Stimulated activated CD8-positive, alpha-beta memory T cell treated with anti-CD3 and anti-CD28 coated beads, Interleukin-12 subunit alpha, Interleukin-12 subunit beta, amount 100 ng/mL, for 1 hour (primary cell): ENCODE results near the gene LKAAEAR1.

ENCODE experiments used
- DNase-seq: peaks from one replicate; pipeline ENCODE4 v3.0.0-alpha.2; 2020; ENCODE audit warnings: low read depth

The LKAAEAR1 gene

GRCh38 chr20:64050261-64051032 lies 33.8 kb downstream of the LKAAEAR1 start:
- DNase-seq, result no peak

- DNase-seq, result no peak
Measured at GRCh38 chr20:64049878-64050260, 34.3 kb downstream of the LKAAEAR1 start.

- DNase-seq, result no peak
Measured at GRCh38 chr20:64049060-64049877, 34.9 kb downstream of the LKAAEAR1 start, which contains the start of gene SOX18. SOX18 (minus strand) TSS chr20:64049639; CDS start chr20:64049516, 123 bp downstream.

DNA sequence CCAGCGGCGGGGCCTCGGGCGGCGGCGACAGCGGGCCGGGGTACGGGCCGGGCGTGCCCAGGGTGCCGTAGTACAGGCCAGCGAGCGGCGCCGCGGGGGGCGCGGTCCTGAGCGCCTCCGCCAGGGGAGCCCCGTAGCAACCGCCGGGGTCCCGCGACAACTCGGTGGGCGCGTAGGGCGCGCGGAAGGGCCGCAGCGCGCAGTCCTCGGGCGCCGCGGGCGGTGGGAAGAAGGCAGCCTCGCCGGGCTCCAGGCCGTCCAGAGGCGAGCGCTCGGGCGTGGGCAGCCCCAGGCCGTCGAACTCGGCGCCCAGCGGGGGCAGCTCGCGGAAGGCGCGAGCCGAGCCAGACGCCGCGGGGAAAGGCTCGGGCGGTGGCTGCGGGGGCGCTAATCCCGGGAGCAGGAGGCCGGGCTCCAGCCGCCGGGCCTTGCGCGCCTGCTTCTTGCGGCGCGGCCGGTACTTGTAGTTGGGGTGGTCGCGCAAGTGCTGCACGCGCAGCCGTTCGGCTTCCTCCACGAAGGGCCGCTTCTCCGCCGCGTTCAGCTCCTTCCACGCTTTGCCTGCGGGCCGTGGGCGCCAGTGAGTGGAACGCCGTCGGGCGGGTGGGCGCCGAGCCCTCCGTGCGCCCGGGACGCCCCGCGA lies 35.7 kb downstream of the LKAAEAR1 start:
- no peak for DNase-seq

GRCh38 chr20:64047968-64048401 lies 36.2 kb downstream of the LKAAEAR1 start:
- DNase-seq, result no peak

- DNase-seq, result no peak
Measured at GRCh38 chr20:64047046-64047389, 37.2 kb downstream of the LKAAEAR1 start.

- DNase-seq, result no peak
Measured at GRCh38 chr20:64045346-64046011, 38.7 kb downstream of the LKAAEAR1 start.

DNA sequence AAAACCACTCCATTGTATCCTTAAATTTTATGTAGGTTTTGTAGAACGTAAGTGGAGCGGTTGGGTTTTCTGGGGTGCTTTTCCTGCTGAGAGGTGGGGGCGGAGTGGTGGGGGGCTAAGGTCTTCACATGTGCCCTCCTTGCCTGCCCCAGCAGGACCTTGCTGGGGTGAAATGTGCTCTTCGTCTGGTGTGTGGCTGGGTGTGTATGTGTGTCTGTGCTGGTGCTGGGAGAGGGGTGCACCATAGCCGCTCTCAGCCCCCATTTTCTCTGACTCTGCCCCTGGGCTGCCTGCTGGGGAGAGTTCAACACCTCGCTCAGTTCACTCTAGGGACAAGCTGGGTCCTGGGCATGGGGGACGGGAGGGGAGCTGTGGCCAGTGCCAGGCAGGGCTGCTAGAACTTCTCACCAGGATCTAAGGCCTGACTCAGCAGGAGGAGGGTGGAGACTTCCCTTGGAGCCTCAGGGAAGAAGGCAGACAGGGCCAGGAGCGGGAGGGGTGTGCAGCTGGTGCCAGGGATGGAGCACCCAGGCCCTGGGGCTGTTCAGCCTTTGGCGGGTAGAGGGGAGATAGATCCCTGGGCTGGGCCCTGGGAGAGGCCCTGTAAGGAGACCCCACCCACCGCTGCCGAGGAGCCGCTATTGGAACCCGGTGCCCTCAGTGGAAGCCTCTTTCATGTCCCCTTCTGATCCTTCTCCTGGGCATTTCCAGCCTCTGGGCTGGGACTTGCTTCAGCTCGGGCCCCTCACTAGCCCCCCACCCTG lies 39.5 kb downstream of the LKAAEAR1 start:
- DNase-seq, result no peak

- DNase-seq, result no peak
Measured at GRCh38 chr20:64043768-64044167, 40.4 kb downstream of the LKAAEAR1 start.

GRCh38 chr20:64042054-64042781 lies 42.0 kb downstream of the LKAAEAR1 start:
- DNase-seq, result no peak

DNA sequence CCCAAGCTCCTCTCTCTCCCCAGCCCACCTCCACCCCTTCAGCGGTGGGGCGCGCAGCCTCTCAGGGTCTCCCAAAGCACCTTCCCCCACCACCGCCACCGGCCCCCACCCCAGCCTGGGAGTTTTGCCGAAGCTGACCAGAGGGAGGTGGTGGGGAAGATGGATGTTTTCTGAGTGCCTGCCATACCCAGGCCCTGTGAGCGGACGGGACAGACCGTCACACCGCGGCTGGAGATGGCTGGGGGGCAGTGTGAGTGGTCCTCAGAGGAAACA lies 42.5 kb downstream of the LKAAEAR1 start:
- DNase-seq, result no peak

DNA sequence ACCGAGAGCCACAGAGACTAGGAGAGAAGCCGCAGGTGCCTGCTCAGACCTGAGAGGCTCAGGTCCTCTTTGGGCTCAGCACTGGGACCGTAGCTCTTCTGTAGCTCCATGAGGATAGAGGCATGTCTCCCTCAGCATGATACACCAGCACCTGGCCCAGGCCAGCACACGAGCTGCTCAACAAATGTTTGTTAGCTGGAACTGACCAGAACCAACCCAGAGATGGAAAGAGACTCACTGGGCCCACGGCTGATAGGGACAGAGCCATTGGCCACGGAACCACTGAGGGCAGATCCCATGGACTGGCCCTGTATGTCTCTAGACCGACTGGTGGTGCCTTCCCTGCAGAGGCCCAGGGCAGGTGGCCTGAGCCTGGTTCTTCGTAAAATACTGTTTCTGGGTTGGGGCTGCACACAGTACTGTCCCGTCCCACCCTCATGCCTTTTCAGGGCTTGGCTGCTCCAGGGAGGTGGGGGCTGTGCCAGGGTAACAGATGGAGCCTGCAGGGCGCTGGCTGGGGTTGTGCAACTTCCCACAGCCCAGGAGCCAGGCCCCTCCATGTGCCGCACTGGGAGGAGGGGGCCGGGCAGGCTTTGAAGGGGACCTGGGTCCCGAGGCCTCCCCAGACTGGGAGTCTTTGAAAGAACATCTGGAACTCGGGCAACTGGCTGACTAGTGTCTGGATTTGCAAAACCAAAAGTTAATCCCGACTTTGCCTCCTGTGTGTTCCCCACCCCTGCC lies 43.0 kb downstream of the LKAAEAR1 start:
- no peak for DNase-seq

DNA sequence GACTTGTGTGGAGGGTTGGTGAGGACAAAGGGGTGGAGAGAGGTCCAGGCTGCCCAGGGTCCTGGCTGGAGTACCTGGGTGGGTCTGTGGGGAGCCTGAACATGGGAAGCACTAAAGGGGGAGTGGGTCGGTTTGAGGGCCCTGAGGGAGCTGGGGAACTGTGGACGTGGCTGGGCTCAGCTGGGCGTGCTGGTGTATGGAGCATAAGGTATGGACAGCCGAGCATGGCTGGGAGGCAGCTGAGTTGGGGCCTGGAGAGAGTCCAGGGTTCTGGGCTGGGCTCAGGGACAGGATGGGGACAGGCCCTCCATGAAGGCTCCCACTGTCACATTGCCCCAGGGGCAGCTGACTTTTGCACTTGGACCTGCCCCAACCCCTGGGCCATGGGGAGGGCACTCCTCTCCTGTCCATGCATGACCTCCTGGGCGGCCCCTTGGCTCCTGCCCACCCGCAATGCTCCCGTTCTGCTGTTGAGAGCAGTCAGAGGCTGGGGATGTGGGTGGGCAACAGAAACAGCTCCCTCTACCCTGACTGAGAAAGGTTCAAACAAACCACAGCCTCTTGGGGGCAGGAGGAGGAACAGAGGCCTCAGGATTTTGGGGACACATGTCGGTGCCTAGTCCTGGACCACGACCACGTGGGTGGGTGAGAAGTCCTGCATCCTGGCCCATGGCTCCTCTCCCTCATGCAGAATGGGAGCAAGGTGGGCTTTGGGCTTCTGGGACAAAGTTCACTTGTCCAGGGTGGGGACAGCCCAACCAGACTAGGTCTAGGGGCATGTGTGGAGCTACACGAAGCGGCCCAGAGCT lies 43.8 kb downstream of the LKAAEAR1 start:
- no peak for DNase-seq

DNA sequence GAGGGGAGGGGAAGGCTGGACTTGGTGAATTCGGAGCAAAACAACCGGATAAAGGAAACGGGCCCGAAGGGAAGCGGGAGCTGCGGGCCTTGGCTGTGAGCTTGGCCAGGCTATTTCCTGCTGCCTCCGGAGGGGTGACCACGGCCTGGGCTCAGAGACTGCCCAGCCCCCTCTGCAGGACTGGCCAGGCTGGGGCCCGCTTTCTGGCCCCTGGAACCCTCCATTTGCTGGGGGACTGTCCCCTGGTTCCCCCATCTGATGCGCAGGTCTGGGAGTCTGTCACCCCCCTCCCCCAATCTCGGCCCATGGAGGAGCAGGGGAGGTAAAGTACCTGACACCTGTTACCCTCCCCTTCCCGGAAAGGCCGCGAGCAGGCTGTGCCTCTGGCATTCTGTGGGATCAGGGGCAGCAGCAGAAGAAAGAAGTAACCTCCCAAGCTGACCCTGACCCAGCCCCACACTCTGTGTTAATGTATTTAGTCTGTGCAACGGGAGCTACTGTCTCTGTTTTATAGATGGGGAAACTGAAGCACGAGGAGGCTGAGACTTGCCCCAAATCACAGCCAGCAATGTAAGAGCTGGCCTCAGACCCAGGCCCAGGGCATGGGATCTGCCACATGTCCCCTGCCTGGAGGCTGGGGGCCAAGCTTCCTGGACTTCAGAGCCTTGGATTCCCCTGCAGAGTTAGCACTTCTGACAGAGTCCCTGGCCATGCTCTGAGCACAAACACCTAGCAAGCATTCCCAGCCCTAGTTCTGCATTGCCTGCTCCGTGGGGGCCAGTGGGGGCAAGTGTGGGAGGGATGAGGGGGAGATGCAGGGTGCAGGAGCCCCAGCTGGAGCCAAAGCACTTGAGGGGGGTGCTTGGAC lies 44.7 kb downstream of the LKAAEAR1 start:
- DNase-seq, result no peak

DNA sequence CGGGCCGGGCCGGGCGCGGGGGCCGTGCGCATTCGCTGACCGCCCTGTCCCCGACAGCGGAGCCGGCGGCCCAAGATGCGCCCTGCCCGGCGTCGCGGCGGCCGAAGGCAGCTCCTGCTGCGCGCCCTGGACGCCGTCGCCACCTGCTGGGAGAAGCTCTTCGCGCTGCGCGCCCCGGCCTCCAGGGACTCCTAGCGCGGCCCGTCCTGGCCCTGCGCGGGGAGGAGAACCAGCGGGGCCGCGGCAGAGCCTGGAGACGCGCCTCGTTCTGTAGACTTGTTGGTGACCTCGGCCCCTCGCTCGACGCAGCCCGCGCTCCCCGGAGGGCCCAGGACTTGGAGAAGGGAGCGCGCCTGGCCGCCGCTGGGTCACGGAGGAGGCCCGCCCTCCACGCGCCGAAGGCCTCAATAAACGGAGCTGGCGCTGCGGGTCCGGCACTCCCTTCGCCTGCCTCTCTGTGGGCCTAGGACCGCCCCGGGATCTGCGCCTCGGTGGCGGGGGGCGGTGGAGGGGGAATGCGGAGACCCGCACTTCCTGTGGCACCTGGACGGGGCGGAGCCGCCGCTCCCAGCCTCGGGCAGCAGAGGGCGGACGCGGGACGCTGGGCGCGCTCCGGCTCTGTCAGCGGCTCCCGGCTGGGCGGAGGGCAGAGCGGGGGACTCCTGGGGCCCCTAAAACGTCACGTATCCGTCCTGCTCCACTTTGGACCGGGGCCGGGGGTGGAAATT lies 45.5 kb downstream of the LKAAEAR1 start:
- DNase-seq, result peak; percentile 54

GRCh38 chr20:64038224-64038564 lies 46.0 kb downstream of the LKAAEAR1 start:
- no peak for DNase-seq

GRCh38 chr20:64037498-64038213 lies 46.5 kb downstream of the LKAAEAR1 start:
- DNase-seq, result no peak
